22Rv1 (cell line): ENCODE measurements around the gene EVI2A.

ENCODE experiments used
- CTCF ChIP-seq: fragments of 450-650 bp; IDR thresholded peaks from 2 replicates; pipeline ENCODE4 v1.5.1; 2017; ENCODE audit warnings: mild to moderate bottlenecking
- ZFX ChIP-seq: fragments of 450-650 bp; IDR thresholded peaks from 2 replicates; pipeline ENCODE4 v1.6.1; 2017; ENCODE audit warnings: antibody characterized with exemption, borderline replicate concordance

GRCh38 chr17:31321481-31321880 is at the start of gene EVI2A:
- TF ChIP-seq CTCF, result no peak
- TF ChIP-seq ZFX, result no peak
